ENCODE data around the gene NDUFA6.
"Not testable (repeated sequence)": the region's sequence is repeated elsewhere in the genome, so short reads cannot be mapped to it uniquely, and the experiment has no call there.

Gene NDUFA6

DNA sequence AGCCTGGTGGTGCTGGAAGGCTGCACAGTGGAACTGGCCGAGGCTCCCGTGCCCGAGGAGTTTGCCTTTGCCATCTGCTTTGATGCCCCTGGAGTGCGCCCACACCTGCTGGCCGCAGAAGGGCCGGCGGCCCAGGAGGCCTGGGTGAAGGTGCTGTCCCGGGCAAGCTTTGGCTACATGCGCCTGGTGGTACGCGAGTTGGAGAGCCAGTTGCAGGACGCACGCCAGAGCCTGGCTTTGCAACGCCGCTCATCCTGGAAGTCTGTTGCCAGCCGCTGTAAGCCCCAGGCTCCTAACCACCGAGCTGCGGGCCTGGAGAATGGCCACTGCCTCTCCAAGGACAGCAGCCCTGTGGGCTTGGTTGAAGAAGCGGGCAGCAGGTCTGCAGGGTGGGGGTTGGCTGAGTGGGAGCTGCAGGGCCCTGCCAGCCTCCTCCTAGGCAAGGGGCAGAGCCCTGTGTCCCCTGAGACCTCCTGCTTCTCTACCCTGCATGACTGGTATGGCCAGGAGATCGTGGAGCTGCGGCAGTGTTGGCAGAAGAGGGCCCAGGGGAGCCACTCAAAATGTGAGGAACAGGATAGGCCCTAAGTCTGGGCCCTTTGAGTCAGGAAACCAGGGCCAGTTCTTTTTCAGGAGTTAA, 13.0 kb downstream of the NDUFA6 start:
- TF ChIP-seq, protein P1, sequence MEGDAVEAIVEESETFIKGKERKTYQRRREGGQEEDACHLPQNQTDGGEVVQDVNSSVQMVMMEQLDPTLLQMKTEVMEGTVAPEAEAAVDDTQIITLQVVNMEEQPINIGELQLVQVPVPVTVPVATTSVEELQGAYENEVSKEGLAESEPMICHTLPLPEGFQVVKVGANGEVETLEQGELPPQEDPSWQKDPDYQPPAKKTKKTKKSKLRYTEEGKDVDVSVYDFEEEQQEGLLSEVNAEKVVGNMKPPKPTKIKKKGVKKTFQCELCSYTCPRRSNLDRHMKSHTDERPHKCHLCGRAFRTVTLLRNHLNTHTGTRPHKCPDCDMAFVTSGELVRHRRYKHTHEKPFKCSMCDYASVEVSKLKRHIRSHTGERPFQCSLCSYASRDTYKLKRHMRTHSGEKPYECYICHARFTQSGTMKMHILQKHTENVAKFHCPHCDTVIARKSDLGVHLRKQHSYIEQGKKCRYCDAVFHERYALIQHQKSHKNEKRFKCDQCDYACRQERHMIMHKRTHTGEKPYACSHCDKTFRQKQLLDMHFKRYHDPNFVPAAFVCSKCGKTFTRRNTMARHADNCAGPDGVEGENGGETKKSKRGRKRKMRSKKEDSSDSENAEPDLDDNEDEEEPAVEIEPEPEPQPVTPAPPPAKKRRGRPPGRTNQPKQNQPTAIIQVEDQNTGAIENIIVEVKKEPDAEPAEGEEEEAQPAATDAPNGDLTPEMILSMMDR (IDR thresholded peaks at IDR 0.05; ENCODE audit: insufficient read depth, low read depth, low read length, missing control alignments): no peak
- DNase-seq (ENCODE audit: low read depth): no peak
- H3K4me3 ChIP-seq (ENCODE audit: low read depth, low read length): no peak overlapping the region

DNA sequence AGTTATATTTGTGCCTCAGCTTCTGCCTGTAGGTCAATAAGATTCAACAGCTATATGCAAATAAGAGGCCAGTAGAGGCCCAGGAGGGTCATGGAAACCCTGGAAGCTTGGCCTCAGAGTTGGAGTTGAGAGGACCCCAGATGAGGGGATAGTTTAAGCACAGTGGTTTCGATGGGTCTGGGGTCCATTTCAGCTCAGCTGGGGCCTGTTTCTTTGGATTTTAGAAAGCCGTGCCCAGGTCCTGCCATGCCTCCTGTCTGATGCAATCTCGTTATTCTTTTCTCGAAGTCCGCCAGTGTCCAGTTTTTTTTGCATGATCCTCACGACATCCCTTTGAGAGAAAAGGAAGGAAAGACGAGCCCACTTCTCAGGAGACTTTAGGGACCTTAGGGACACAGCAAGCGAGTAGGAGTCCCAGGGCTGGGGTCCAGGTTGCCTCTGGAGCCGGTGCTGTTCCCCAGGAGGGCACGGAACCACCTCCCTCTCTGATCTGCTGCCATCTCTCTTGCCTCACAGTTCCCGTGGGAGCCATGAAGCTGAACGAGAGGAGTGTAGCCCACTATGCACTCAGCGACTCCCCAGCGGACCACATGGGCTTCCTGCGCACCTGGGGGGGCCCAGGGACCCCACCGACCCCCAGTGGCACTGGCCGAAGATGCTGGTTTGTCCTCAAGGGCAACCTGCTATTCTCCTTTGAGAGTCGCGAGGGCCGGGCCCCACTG, 13.6 kb downstream of the NDUFA6 start:
- no peak overlapping the region for H3K4me3 ChIP-seq (ENCODE audit: low read depth, low read length)
- no peak for DNase-seq (ENCODE audit: low read depth)
- TF ChIP-seq, protein P1 (IDR thresholded peaks at IDR 0.05; ENCODE audit: insufficient read depth, low read depth, low read length, missing control alignments): no peak

DNA sequence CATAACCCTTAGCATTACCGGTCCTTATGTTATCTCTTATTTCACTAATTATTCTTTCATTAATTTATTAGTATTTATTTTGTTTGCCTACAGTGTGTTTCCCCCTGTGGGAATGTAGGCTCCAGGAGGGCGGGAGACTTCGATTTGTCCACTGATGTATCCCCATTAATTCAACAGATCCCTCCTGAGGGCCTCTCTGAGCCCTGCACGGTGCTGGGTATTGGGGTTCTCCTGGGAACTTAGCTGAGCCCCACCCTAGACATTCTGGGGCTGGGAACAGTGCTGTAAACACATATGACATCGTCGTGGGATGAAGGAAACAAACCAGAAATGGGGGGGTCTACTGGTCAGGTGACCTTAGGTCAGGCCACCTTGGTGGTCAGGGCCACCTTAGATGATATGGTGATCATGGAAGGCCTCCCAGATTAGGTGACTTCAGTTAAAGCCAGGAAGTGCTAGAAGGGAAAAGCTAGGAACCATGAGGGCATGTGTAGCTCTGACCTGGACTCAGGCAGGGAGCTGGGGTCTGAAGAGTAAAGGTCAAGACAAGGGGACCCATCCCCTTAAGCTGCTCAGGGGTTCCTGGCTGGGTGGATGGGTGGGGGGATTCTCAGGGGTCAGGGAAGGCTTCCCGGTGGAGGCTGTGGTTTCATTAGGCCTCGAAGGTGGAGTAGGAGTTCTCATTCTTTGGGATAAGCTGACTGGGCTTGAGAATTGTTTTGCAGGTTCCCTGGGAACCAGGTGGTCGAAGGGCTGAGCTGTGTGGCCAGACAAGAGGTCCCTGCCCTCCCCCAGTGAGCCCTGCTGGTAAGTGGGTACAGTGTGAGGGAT, 15.5 kb downstream of the NDUFA6 start:
- DNase-seq (ENCODE audit: low read depth): no peak
- H3K4me3 ChIP-seq (ENCODE audit: low read depth, low read length): peak overlapping the region; percentile 36
- TF ChIP-seq, protein P1 (IDR thresholded peaks at IDR 0.05; ENCODE audit: insufficient read depth, low read depth, low read length, missing control alignments): no peak

DNA sequence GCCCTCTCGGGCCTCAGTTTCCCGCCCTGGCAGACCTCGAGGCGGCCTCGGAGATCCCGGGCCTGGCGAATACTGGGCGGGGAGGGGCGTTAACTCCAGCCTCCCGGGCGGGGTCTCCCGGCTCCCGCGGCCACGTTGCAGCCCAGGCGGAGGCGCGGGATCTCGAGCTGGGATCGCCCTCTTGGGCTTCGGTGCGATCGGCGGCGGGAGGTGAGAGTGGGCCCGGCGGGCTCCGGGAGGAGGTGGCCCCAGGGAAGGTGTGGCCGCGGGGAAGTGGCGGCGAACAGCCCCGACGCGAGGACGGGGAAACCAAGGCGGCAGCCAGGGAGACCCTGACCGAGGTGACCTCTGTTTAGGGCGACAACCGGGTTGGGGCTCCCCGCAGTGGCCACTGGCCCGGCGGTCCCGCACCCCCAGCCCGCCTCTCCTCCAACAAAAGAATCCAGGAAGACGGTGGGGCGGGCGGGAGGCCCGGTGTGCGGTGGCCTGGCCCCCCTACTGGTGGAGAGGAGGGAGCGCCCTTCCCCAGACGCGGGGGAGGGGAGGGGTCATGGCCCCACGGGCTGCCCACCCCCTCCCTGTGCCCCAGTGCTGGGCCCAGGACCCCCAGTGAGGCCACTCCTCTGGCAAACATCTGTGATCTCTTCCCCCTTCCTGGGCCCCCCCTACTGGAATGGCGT, 16.3 kb downstream of the NDUFA6 start, which contains the start of gene PHETA2:
Gene PHETA2, plus strand, starts transcription at position 117 of the 680 bp plus-strand sequence. CDS start 3,046 bp downstream, outside the sequence.
- H3K4me3 ChIP-seq (ENCODE audit: low read depth, low read length): peak within 1 kb of the TSS; percentile 36
- TF ChIP-seq, protein P1 (IDR thresholded peaks at IDR 0.05; ENCODE audit: insufficient read depth, low read depth, low read length, missing control alignments): peak; percentile 39
- peak; percentile 54 for DNase-seq (ENCODE audit: low read depth)

DNA sequence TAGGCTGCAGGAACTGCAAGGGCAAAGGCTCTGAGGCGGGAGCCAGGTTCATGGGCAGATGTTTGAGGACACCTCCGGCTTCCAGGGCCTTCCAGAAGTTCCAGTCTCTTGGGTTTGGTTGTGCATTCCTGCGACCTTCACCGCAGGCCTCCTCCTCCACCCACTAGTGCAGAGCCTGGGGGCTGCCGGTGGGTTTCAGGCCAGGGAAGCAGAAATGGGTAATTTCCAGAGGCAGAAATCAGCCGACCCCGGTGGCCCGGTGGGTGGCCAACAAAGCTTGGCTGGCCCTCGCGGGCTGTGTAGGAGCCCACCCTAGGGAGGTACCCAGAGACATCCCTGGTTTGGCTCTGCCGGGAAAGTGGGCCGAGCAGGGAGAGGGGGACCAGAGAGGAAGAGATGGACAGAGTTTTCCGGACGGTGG, 16.9 kb downstream of the NDUFA6 start:
- DNase-seq (ENCODE audit: low read depth): no peak
- TF ChIP-seq, protein P1 (IDR thresholded peaks at IDR 0.05; ENCODE audit: insufficient read depth, low read depth, low read length, missing control alignments): no peak
- H3K4me3 ChIP-seq (ENCODE audit: low read depth, low read length): no peak overlapping the region; the same call in 1 of the 2 replicates

DNA sequence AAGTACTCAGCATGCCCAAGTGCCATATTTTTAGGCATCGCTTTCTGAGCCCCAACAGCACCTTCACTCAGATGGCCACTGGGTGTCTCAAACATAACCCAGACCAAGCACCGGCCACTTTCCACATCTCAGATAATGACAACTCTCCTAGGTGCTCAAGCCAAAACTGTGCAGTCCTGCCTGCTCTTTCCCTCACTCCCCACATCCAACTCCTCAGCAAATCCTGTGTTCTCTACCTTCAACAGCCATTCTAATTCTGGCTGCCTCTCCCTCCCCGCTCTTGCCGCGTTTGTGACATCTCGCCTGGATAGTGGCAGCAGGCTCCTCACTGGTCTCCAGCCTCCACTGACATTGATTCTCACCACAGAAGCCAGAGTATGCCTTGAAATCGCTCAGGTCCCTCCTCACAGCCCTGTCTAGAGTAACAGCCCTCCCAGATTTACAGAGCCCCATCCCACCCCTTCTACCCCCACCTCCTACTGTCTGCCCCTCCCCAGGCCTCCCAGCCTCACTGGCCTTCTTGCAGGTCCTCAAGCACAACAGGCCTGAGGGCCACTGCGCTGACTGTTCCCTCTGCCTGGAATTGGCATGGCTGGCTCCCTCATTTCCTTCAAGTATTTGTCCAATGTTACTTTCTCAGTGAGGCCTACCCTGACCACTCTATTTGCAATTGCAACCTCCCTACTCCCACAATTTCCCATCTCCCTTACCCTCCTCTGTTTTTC, 17.8 kb downstream of the NDUFA6 start:
- TF ChIP-seq, protein P1 (IDR thresholded peaks at IDR 0.05; ENCODE audit: insufficient read depth, low read depth, low read length, missing control alignments): no peak
- no peak overlapping the region for H3K4me3 ChIP-seq (ENCODE audit: low read depth, low read length)
- DNase-seq (ENCODE audit: low read depth): peak; percentile 30

DNA sequence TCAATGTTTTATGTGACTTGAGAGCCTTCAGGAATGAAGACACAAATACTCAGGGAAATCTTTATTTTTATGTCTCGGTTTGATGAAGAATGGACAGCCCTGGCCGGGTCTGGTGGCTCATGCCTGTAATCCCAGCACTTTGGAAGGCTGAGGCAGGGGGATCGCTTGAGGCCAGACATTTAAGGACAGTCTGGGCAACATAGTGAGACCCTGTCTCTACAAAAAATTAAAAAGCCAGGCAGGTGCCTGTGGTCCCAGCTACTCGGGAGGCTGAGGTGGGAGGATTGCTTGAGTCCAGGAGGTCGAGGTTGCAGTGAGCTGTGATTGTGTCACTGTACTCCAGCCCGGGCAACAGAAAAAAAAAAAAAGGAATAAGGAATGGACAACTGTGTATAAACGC, 19.1 kb downstream of the NDUFA6 start:
- peak overlapping the region; percentile 77 for H3K4me3 ChIP-seq (ENCODE audit: low read depth, low read length)
- not testable (repeated sequence) for DNase-seq (ENCODE audit: low read depth)
